Suprapubic skin (tissue), 4 donors: ENCODE measurements around the gene MCRIP2. TPM values are rescaled to one million over a fixed set of nuclear protein-coding genes. Genes with fewer than 3 reads are reported as not detected.
"Not testable (repeated sequence)": the region's sequence is repeated elsewhere in the genome, so short reads cannot be mapped to it uniquely, and the experiment has no call there.

ENCODE experiments used
- DNase-seq, 2 donors: peaks; one replicate each; pipeline ENCODE4 v3.0.0-alpha.2; 2019; ENCODE audit warnings: low spot score in 2 of 2
- H3K27ac ChIP-seq: fragments of 200-600 bp; sonication (generic); one replicate; pipeline ENCODE4 v1.5.1; 2019
- H3K27me3 ChIP-seq: fragments of 200-600 bp; sonication (generic); one replicate; pipeline ENCODE4 v1.5.1; 2019
- H3K36me3 ChIP-seq: fragments of 200-600 bp; sonication (generic); one replicate; pipeline ENCODE4 v1.5.1; 2019
- H3K4me1 ChIP-seq: fragments of 200-600 bp; sonication (generic); one replicate; pipeline ENCODE4 v1.5.1; 2019
- H3K4me3 ChIP-seq: fragments of 200-600 bp; sonication (generic); one replicate; pipeline ENCODE4 v1.5.1; 2019; ENCODE audit warnings: mild to moderate bottlenecking
- H3K9me3 ChIP-seq: fragments of 200-600 bp; sonication (generic); one replicate; pipeline ENCODE4 v1.5.1; 2019
- CTCF ChIP-seq, 2 donors: fragments of 200-600 bp in 1 of 2; fragments of 450-650 bp in 1 of 2; sonication (generic) in 1 of 2; IDR thresholded peaks; one replicate each; pipeline ENCODE4 v1.5.1; 2016 to 2019; ENCODE audit warnings: antibody characterized with exemption in 2 of 2, mild to moderate bottlenecking in 1 of 2, moderate library complexity in 1 of 2
- EP300 ChIP-seq: sonication (generic); formaldehyde crosslinking; IDR thresholded peaks from one replicate; pipeline ENCODE4 v1.6.1; 2017; ENCODE audit warnings: antibody characterized with exemption
- POLR2A ChIP-seq, 2 donors: fragments of 450-650 bp; IDR thresholded peaks; one replicate each; pipeline ENCODE4 v1.6.1; 2017; ENCODE audit warnings: antibody characterized with exemption in 2 of 2, mild to moderate bottlenecking in 2 of 2, moderate library complexity in 2 of 2
- POLR2AphosphoS5 ChIP-seq, 3 donors: sonication (generic); formaldehyde crosslinking; IDR thresholded peaks; one replicate each; pipeline ENCODE4 v1.6.1; 2017; ENCODE audit warnings: antibody characterized with exemption in 3 of 3
- WGBS: methylation state at CpG from one replicate; pipeline ENCODE4 v1.1.5; 2018; 5-methylcytosine and 5-hydroxymethylcytosine counted together
- total RNA-seq, 4 donors: library from RNA; depleted of rRNA; stranded (reverse); fragments of >200 nt; gene quantifications; one replicate each; pipeline ENCODE4 v1.1.0, GENCODE V29; 2016

The MCRIP2 gene
- total RNA-seq, 4 donors from 2014 or later = 10.3 to 29.8 (median 24.2) TPM

GRCh38 chr16:595094-595528 lies 46.5 kb upstream of the MCRIP2 start:
- DNase-seq = peak in 1 of 2 donors; percentile 55
- TF ChIP-seq EP300 = no peak
- no peak for TF ChIP-seq POLR2AphosphoS5 (IDR thresholded peaks at IDR 0.05)
- no peak for TF ChIP-seq CTCF (IDR thresholded peaks at IDR 0.05)
- no peak for TF ChIP-seq POLR2A (IDR thresholded peaks at IDR 0.05)
- H3K9me3 ChIP-seq = no peaks in the 10 kb centered on the region
- 75% methylated on average over 8 of the region's 18 CpGs for WGBS
- peaks cover 7% of the 10 kb centered on the region for H3K36me3 ChIP-seq
- H3K27ac ChIP-seq = no peak overlapping the region
- peaks cover 65% of the 10 kb centered on the region for H3K4me1 ChIP-seq
- no peak overlapping the region for H3K4me3 ChIP-seq
- no peaks in the 10 kb centered on the region for H3K27me3 ChIP-seq

- WGBS = 77% methylated on average over 20 of the region's 34 CpGs
- no peak for TF ChIP-seq EP300
- no peak for TF ChIP-seq POLR2A (IDR thresholded peaks at IDR 0.05)
- no peak for TF ChIP-seq CTCF (IDR thresholded peaks at IDR 0.05)
- TF ChIP-seq POLR2AphosphoS5 (IDR thresholded peaks at IDR 0.05) = no peak
- Histone ChIP-seq H3K4me3 (no peak overlapping the region), H3K27ac (no peak overlapping the region), H3K4me1 (peaks cover 58% of the 10 kb centered on the region), H3K27me3 (no peaks in the 10 kb centered on the region), H3K9me3 (no peaks in the 10 kb centered on the region), H3K36me3 (peaks cover 7% of the 10 kb centered on the region)
- DNase-seq = no peak
These were observed 45.5 kb upstream of the MCRIP2 start for GRCh38 chr16:595942-596735.

DNA sequence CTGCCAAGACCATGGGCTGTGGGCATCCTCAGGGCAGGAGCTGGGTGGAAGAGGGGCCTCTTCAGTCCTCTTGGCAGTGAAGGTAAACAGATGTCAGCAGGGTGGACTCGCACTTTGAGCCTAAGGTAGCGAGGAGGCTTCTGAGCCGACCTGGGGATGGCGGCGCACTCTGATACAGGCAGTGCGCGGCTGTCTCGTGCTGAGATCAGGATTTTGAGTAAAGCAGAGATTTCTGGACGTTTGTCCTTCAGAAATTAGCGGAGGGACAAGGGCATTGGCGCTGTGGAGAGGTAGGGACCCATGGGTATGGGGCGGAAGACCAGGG lies 44.9 kb upstream of the MCRIP2 start:
- H3K36me3 ChIP-seq = peaks cover 7% of the 10 kb centered on the region
- peaks cover 53% of the 10 kb centered on the region for H3K4me1 ChIP-seq
- H3K27me3 ChIP-seq = no peaks in the 10 kb centered on the region
- no peak overlapping the region for H3K4me3 ChIP-seq
- no peak for DNase-seq
- H3K9me3 ChIP-seq = no peaks in the 10 kb centered on the region
- TF ChIP-seq POLR2A (IDR thresholded peaks at IDR 0.05) = no peak
- no peak for TF ChIP-seq POLR2AphosphoS5 (IDR thresholded peaks at IDR 0.05)
- no peak for TF ChIP-seq EP300
- no peak for TF ChIP-seq CTCF (IDR thresholded peaks at IDR 0.05)
- no peak overlapping the region for H3K27ac ChIP-seq
- 91% methylated on average over 12 of the region's 12 CpGs for WGBS

- not testable (repeated sequence) for H3K27me3 ChIP-seq, H3K9me3 ChIP-seq, DNase-seq, H3K4me3 ChIP-seq, H3K36me3 ChIP-seq, H3K27ac ChIP-seq
- 97% methylated on average over 7 of the region's 7 CpGs for WGBS
- peaks cover 43% of the 10 kb centered on the region for H3K4me1 ChIP-seq
These were observed 44.0 kb upstream of the MCRIP2 start for GRCh38 chr16:597655-598054.

GRCh38 chr16:598823-599739 lies 42.5 kb upstream of the MCRIP2 start:
- H3K4me1 ChIP-seq = peaks cover 29% of the 10 kb centered on the region
- TF ChIP-seq POLR2AphosphoS5 (IDR thresholded peaks at IDR 0.05) (no peak), CTCF (IDR thresholded peaks at IDR 0.05) (no peak), POLR2A (IDR thresholded peaks at IDR 0.05) (no peak), EP300 (no peak)
- H3K27ac ChIP-seq = no peak overlapping the region
- peak in 1 of 2 donors; percentile 78 for DNase-seq
- H3K27me3 ChIP-seq = no peaks in the 10 kb centered on the region
- 93% methylated on average over 24 of the region's 43 CpGs for WGBS
- no peak overlapping the region for H3K4me3 ChIP-seq
- no peaks in the 10 kb centered on the region for H3K9me3 ChIP-seq
- peaks cover 7% of the 10 kb centered on the region for H3K36me3 ChIP-seq
